Gastroesophageal sphincter (tissue), 3 donors: ENCODE results near the gene PGGT1B.

Source experiments
- CTCF ChIP-seq, 4 experiments: fragments of 200-600 bp in 2 of 4; fragments of 450-650 bp in 2 of 4; sonication (generic) in 1 of 4; IDR thresholded peaks; one replicate each; pipeline ENCODE4 v1.5.1; 2017 to 2019; ENCODE audit warnings: antibody characterized with exemption in 4 of 4, mild to moderate bottlenecking in 2 of 4, moderate library complexity in 2 of 4
- EP300 ChIP-seq: sonication (generic); formaldehyde crosslinking; IDR thresholded peaks from one replicate; pipeline ENCODE4 v1.6.1; 2017; ENCODE audit warnings: antibody characterized with exemption, mild to moderate bottlenecking
- POLR2A ChIP-seq, 2 donors: fragments of 450-650 bp; IDR thresholded peaks; one replicate each; pipeline ENCODE4 v1.6.1; 2017; ENCODE audit warnings: antibody characterized with exemption in 2 of 2, mild to moderate bottlenecking in 2 of 2, moderate library complexity in 1 of 2

GRCh38 chr5:115168829-115169486 is 93.7 kb downstream of the PGGT1B start:
- TF ChIP-seq CTCF (IDR thresholded peaks at IDR 0.05): no peak
- TF ChIP-seq EP300: no peak
- no peak for TF ChIP-seq POLR2A (IDR thresholded peaks at IDR 0.05)
